Smooth muscle cell (in vitro differentiated cells): ENCODE measurements around the gene FAM210B. TPM values are rescaled to one million over a fixed set of nuclear protein-coding genes. Genes with fewer than 3 reads are reported as not detected.

Experiments
- DNase-seq: peaks from one replicate; lab custom pipeline; 2025; ENCODE audit not compliant: unreplicated experiment; lab: John Stamatoyannopoulos, UW
- H2AFZ ChIP-seq: fragments of 200-600 bp; sonication (generic); 2 replicates; pipeline ENCODE4 v1.6.0; 2016; ENCODE audit warnings: antibody characterized with exemption, low read depth, mild to moderate bottlenecking
- H3F3A ChIP-seq: fragments of 200-600 bp; sonication (generic); 2 replicates; pipeline ENCODE4 v1.6.0; 2017; ENCODE audit warnings: antibody characterized with exemption, low read depth
- H3K27ac ChIP-seq: fragments of 200-600 bp; sonication (generic); 2 replicates; pipeline ENCODE4 v1.5.1; 2016; ENCODE audit warnings: low read depth, mild to moderate bottlenecking
- H3K27me3 ChIP-seq: fragments of 200-600 bp; sonication (generic); 2 replicates; pipeline ENCODE4 v1.6.1; 2016; ENCODE audit warnings: low read depth, mild to moderate bottlenecking
- H3K36me3 ChIP-seq: fragments of 200-600 bp; sonication (generic); 2 replicates; pipeline ENCODE4 v1.5.1; 2016; ENCODE audit warnings: low read depth
- H3K4me1 ChIP-seq: fragments of 200-600 bp; sonication (generic); 2 replicates; pipeline ENCODE4 v1.5.1; 2016; ENCODE audit warnings: low read depth
- H3K4me2 ChIP-seq: fragments of 200-600 bp; sonication (generic); 2 replicates; pipeline ENCODE4 v1.6.0; 2016; ENCODE audit warnings: mild to moderate bottlenecking
- H3K4me3 ChIP-seq: fragments of 200-600 bp; sonication (generic); 2 replicates; pipeline ENCODE4 v1.5.1; 2016; ENCODE audit warnings: mild to moderate bottlenecking
- H3K79me2 ChIP-seq: fragments of 200-600 bp; sonication (generic); 2 replicates; pipeline ENCODE4 v1.6.0; 2016; ENCODE audit warnings: low read depth, mild to moderate bottlenecking
- H3K9ac ChIP-seq: fragments of 200-600 bp; sonication (generic); 2 replicates; pipeline ENCODE4 v1.6.0; 2016; ENCODE audit warnings: low read depth
- H3K9me3 ChIP-seq: fragments of 200-600 bp; sonication (generic); replicated peaks from 2 replicates; pipeline ENCODE4 v1.5.1; 2016; ENCODE audit warnings: low read depth
- H4K20me1 ChIP-seq: fragments of 200-600 bp; sonication (generic); 2 replicates; pipeline ENCODE4 v1.6.0; 2016; ENCODE audit warnings: low read depth
- WGBS: methylation state at CpG from one replicate; pipeline ENCODE4 v1.1.7; 2016; ENCODE audit warnings: low lambda C conversion rate; 5-methylcytosine and 5-hydroxymethylcytosine counted together
- polyA plus RNA-seq: library from polyadenylated mRNA; unstranded; fragments of >200 nt; fragmentation: Nextera tagmentation; extraction: Ambion mirVana; gene quantifications from 2 replicates; pipeline ENCODE4 v1.2.1, GENCODE V29; 2016
- total RNA-seq: library from RNA; depleted of rRNA; stranded (reverse); fragments of >200 nt; gene quantifications from 2 replicates; pipeline ENCODE4 v1.2.3, GENCODE V29; 2014
- TF ChIP-seq, protein P1 (sequence below): fragments of 200-600 bp; sonication (generic); IDR thresholded peaks from 2 replicates; pipeline ENCODE4 v1.5.1; 2017; ENCODE audit warnings: borderline replicate concordance, mild to moderate bottlenecking, antibody characterized with exemption; ENCODE audit not compliant: insufficient read depth, poor library complexity, severe bottlenecking

The FAM210B gene
- total and polyA plus RNA-seq, 2 experiments from 2014 or later, result 32.0 to 38.2 TPM

DNA sequence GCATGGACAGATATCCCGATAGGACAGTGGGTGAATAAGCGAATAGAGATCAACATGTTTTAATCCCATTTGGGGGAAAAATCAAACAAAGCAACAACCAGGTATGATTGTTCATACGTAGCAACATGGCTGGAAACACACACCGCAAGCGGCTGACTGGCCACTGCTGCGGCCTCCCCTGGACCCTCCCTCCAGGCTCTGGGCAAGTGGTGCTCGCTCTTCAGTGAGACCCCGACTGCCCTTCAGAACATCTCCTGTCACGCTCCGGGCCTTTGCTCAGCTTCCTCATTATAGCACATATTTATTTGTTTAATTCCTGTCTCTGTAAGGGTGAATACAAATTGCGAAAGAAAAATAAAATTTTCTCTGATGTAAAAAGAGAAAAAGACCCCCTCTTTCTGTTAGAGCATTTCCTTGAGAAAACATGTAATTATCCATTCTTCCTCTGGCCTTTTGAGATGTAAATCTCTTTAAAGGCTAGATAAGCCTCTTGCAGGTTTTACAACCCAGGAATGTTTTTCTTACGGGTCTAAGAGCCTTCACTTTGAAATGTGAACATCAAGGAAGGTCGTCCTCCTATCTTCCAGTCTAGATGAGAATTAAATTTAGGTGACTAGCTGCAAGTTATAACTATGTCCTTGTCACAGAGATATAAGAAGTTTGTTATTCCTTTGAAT is 11.0 kb upstream of the FAM210B start:
- H2AFZ ChIP-seq, result peak overlapping the region; percentile 18
- H3K4me2 ChIP-seq, result peak overlapping the region; percentile 73
- H3K9me3 ChIP-seq, result no peaks in the 10 kb centered on the region
- H3K27me3 ChIP-seq, result peaks cover 18% of the 10 kb centered on the region
- H4K20me1 ChIP-seq, result no peaks in the 10 kb centered on the region
- peak overlapping the region; percentile 27 for H3K4me3 ChIP-seq
- DNase-seq, result no peak
- H3K9ac ChIP-seq, result no peak overlapping the region
- 21% methylated on average over 13 of the region's 13 CpGs for WGBS
- H3K36me3 ChIP-seq, result no peaks in the 10 kb centered on the region
- no peaks in the 10 kb centered on the region for H3F3A ChIP-seq
- TF ChIP-seq, protein P1, sequence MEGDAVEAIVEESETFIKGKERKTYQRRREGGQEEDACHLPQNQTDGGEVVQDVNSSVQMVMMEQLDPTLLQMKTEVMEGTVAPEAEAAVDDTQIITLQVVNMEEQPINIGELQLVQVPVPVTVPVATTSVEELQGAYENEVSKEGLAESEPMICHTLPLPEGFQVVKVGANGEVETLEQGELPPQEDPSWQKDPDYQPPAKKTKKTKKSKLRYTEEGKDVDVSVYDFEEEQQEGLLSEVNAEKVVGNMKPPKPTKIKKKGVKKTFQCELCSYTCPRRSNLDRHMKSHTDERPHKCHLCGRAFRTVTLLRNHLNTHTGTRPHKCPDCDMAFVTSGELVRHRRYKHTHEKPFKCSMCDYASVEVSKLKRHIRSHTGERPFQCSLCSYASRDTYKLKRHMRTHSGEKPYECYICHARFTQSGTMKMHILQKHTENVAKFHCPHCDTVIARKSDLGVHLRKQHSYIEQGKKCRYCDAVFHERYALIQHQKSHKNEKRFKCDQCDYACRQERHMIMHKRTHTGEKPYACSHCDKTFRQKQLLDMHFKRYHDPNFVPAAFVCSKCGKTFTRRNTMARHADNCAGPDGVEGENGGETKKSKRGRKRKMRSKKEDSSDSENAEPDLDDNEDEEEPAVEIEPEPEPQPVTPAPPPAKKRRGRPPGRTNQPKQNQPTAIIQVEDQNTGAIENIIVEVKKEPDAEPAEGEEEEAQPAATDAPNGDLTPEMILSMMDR, result no peak
- peaks cover 21% of the 10 kb centered on the region for H3K4me1 ChIP-seq
- H3K27ac ChIP-seq, result no peak overlapping the region
- no peaks in the 10 kb centered on the region for H3K79me2 ChIP-seq

- no peak overlapping the region for H3K27ac ChIP-seq
- H3K79me2 ChIP-seq, result no peaks in the 10 kb centered on the region
- DNase-seq, result no peak
- peak overlapping the region; percentile 27 for H3K4me3 ChIP-seq
- H3K9ac ChIP-seq, result no peak overlapping the region
- peaks cover 21% of the 10 kb centered on the region for H3K4me1 ChIP-seq
- WGBS, result 3% methylated on average over 5 of the region's 5 CpGs
- no peaks in the 10 kb centered on the region for H3K36me3 ChIP-seq
- peaks cover 13% of the 10 kb centered on the region for H3K27me3 ChIP-seq
- peak overlapping the region; percentile 18 for H2AFZ ChIP-seq
- TF ChIP-seq, protein P1, result no peak
- H4K20me1 ChIP-seq, result no peaks in the 10 kb centered on the region
- H3K9me3 ChIP-seq, result no peaks in the 10 kb centered on the region
- peak overlapping the region; percentile 73 for H3K4me2 ChIP-seq
- H3F3A ChIP-seq, result no peaks in the 10 kb centered on the region
Measured at GRCh38 chr20:56348305-56348693, 10.5 kb upstream of the FAM210B start.

GRCh38 chr20:56348746-56349145 is 10.0 kb upstream of the FAM210B start:
- Histone ChIP-seq H3K79me2 (no peaks in the 10 kb centered on the region), H3K4me2 (peak overlapping the region; percentile 73), H3F3A (no peaks in the 10 kb centered on the region), H3K9ac (no peak overlapping the region), H3K27me3 (peaks cover 8% of the 10 kb centered on the region), H4K20me1 (no peaks in the 10 kb centered on the region), H3K4me3 (peak overlapping the region; percentile 27), H3K27ac (no peak overlapping the region), H3K9me3 (no peaks in the 10 kb centered on the region), H3K36me3 (no peaks in the 10 kb centered on the region), H2AFZ (peak overlapping the region; percentile 18), H3K4me1 (peaks cover 18% of the 10 kb centered on the region)
- 9% methylated on average over 3 of the region's 3 CpGs for WGBS
- no peak for DNase-seq
- TF ChIP-seq, protein P1, result no peak

GRCh38 chr20:56350842-56351241 is 7.9 kb upstream of the FAM210B start:
- Histone ChIP-seq H3K4me2 (no peak overlapping the region), H3K79me2 (no peaks in the 10 kb centered on the region), H3K27ac (no peak overlapping the region), H3K9ac (no peak overlapping the region), H3K36me3 (no peaks in the 10 kb centered on the region), H3K4me1 (peaks cover 17% of the 10 kb centered on the region), H3K27me3 (no peaks in the 10 kb centered on the region), H4K20me1 (no peaks in the 10 kb centered on the region), H2AFZ (no peak overlapping the region), H3F3A (no peaks in the 10 kb centered on the region), H3K4me3 (no peak overlapping the region), H3K9me3 (no peaks in the 10 kb centered on the region)
- TF ChIP-seq, protein P1, result no peak
- DNase-seq, result no peak
- 77% methylated on average over 2 of the region's 2 CpGs for WGBS
